DMS153 (cell line): ENCODE results near the gene MYBPC2.

Experiments used
- DNase-seq: peaks from one replicate; lab custom pipeline; 2025; lab: John Stamatoyannopoulos, UW

MYBPC2 gene

DNA sequence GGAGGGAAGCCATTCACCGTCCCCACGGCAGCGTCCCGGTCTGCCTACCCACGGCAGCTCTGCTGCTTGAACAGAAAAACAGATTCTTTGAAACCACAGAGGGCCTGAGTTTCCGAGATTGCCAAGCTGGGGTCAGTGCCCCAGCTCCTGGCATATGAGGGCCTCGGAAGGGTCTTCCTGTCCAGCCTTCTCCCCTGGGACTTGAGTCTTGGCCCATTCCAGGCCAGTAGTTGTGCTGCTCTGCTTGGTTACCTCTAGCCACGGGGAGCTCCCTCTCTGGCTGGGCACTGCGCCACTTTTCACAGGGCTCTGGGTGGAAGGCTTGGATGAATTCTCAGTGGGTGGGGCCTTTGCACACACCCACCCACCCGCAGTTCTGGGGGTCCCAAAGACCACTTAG is 22.6 kb upstream of the MYBPC2 start:
- DNase-seq: no peak

DNA sequence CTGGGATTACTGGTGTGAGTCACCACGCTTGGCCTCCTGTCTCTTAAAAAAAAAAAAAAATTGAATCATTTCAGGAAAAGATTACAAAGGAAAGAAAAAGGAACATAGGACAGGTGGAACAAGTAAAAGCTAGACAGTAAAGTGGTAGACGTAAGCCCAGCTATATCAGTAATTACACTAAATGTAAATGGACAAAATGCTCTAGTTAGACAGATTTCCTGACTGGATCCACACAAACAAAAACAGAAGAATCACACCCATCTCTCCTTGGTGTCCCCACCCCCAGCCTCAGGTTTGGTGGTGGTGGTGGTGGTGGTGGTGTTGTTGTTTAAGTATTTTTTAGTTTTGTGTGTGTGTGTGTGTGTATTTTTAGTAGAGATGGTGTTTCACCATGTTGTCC is 20.3 kb upstream of the MYBPC2 start:
- DNase-seq: no peak

DNA sequence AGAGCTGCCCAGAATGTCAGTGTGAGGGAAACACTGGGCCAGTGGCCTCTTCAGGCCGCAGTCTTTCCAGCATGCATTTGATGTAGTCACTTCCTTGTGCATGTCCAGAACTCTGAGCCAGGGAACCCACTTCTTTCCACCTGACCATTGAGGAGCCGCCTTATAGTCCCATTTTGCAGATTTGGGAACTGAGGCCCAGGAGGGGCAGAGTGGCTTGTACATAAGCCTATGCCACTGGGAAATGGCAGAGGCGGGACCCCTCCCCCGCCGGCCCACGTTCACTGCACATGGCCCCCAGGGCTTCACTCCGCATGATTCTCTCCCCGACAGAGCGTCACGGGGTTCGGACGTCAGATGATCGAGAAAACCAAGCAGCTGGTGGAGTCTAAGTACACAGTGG is 19.6 kb upstream of the MYBPC2 start:
- no peak for DNase-seq

DNA sequence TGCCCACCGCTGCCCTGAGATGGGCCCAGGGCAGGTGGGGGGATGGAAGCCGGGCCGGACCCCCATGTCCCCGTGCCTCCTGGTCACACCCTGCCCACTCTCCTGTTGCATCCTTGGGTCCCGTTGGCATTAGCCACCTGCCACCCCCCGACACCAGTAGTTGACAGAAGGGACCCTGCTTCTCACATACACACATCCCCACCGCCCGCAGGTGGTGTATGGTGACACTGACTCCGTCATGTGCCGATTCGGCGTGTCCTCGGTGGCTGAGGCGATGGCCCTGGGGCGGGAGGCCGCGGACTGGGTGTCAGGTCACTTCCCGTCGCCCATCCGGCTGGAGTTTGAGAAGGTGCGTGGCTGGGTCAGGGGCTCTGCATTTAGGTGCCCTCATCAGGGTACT is 19.2 kb upstream of the MYBPC2 start:
- no peak for DNase-seq

DNA sequence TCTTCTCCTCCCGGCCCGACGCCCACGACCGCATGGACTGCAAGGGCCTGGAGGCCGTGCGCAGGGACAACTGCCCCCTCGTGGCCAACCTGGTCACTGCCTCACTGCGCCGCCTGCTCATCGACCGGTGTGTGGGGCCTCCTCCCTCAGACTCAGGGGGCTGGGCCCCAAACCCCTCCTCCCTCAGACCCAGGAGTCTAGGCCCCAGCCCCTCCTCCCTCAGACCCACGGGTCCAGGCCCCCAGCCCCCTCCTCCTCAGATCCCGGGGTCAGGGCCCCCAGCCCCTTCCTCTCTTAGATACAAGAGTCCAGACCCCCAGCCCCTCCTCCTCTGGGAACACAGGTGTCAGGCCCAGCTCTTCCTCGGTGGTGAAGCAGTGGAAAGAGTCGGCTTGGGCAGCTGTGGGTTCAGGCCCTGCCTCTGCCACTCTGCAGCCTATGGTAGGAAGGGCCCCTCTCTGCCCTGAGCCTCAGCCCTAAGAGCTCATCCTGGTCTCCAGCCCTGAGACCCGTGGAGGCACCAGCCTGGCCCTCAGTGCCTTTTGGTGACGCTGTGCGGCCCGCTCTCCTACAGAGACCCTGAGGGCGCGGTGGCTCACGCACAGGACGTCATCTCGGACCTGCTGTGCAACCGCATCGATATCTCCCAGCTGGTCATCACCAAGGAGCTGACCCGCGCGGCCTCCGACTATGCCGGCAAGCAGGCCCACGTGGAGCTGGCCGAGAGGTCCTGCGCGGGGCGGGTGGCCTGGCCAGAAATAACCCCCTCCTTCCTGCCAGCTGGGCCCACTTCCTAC is 17.6 kb upstream of the MYBPC2 start:
- no peak for DNase-seq

DNA sequence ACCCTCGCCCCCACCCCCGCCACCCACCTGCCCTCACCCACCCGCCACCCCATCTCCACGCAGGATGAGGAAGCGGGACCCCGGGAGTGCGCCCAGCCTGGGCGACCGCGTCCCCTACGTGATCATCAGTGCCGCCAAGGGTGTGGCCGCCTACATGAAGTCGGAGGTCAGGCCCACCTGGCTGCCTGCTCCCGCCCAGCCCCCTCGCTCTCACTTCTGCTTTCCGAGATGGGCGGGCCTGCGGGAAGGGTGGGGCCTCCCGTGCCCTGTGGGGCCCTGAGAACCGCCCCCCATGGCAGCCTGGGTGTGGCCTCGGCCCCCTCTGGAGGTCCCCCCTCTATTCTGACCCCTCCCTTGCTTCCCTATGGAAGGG is 17.0 kb upstream of the MYBPC2 start:
- DNase-seq: no peak

DNA sequence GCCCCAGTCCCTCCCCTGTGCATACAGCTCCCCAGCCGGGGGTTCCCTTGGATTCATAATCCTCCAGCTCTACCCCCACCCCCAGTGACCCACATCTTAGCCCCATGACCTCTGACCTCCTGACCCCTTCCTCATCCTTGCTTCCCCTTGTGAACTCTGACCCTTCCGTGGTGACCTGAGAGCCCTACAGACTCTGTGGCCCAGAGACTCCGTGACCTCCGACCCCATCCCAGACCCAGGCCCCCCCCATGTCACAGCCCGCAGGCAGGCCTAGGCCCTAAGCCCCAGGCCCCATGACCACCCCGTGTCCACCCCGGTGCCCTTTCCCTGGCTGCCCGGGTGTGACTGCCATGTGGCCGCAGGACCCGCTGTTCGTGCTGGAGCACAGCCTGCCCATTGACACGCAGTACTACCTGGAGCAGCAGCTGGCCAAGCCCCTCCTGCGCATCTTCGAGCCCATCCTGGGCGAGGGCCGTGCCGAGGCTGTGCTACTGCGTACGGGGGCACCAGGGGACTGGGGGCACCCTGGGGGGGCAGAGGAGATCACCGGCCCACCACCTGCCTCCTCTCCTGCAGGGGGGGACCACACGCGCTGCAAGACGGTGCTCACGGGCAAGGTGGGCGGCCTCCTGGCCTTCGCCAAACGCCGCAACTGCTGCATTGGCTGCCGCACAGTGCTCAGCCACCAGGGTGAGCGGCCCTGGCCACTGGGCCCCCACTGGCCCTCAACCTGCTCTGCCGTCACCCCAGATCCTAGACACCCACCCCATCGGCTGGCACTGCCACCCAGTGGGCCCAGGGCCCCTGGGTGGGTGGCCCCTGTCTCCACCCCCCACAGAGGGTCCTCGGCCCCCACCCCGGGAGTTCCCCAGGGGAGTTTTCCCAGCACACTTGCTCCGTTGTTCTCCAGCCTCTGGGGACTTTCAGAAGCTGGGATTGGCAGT is 16.4 kb upstream of the MYBPC2 start:
- DNase-seq: no peak

DNA sequence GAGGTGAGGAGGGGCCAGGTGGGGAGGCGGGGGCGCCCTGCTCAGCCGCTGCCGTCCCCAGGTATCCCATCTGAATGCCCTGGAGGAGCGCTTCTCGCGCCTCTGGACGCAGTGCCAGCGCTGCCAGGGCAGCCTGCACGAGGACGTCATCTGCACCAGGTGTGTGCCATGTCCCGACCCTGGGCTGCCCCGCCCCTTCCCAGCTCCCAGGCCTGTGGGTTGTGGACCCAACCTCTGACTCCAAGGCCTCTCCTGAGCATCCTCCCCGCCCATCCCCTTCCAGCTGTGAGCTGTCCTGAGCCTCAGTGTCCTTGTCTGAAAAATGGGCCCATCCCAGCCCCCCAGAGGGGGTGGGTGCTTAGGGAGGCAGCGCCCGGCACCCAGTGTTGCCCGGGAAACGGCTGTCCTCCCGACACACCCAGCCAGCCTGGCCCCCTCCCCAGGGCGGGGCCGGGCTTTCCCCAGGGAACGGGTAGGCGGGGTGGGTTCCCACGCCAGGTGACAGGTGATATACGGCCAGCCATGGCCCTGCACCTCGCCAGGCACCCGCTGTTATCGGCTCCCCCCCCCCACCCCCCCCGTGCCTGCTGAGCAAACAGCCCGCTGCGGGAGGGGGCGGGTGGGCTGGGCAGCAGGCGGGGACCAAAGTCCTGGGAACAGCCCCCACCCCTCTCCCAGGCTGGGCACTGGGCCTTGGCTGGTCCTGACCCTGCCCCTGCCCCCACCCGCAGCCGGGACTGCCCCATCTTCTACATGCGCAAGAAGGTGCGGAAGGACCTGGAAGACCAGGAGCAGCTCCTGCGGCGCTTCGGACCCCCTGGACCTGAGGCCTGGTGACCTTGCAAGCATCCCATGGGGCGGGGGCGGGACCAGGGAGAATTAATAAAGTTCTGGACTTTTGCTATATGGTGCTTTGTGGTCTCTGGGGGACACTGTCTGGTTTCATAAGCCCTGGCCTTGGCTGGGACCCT is 15.3 kb upstream of the MYBPC2 start:
- no peak for DNase-seq

DNA sequence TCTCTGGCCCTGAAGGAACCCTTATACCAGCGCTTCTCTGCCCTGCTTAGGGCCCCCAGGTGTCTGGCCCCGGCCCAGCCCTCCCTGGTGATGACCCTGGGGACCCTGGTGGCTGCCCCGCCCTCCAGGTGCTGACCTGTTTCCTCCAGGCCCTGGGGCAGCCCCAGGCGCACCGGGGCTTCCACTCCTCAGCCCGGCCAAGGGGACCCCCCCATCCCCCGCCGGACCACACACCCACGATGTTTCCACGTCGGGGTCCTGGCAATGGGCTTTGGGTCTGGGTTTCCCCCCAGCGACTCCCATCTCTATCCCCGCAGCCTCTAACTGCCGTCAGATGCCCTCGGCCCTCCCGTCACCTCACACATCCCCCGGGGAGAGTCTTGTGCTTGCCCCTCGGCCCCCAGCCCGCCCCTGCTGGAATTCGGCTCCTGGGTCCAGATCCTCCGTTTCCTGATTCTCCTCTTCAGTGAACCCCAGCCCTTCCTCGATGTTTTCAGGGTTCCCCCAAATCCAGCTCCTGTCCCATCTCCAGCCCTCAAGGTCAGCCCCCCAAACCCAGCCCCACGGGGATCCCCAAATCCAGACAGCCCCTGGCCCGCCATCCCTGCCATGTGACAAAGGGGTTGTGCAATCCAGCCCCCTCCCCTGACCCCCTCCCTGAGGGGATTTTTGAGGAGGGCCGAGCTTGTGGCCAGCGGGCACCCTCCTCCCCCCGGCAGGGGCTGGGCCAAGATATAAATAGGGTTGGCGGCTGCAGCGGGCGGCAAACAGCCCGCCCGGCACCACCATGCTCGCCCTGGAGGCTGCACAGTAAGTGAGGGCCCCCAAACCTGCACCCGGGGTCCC is 14.3 kb upstream of the MYBPC2 start, which contains the start of gene SPIB:
Gene SPIB, plus strand, starts transcription at position 763 of the 846 bp plus-strand sequence. Its CDS starts 25 bp downstream, at position 788.
- DNase-seq: no peak

DNA sequence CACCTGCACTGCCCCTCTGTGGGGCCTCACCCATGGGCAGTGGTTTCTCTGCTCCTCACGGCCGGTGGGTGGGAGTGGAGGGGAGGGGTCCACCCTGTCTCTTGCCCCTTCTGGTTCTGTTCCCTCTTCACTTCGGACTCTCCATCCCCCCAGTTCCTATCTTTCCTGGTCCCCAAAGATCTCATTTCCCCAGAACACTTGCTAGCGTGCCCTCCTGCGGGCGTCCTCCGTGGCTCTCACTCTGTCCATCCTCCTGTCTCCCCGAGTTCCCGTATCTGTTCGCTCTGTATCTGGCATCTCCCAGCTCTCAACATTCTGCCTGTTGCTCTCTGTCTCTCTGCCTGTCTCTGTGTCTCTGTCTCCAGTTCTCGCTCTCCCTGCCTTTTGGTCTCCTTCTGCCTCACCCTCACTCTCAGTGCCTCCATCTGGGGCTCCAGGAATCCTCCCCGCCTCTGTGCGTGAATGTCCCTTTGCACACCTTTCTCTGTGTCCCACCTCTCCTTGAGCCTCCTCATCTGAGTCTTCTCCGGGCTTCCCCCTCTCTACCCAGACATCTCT is 13.6 kb upstream of the MYBPC2 start:
- no peak for DNase-seq

DNA sequence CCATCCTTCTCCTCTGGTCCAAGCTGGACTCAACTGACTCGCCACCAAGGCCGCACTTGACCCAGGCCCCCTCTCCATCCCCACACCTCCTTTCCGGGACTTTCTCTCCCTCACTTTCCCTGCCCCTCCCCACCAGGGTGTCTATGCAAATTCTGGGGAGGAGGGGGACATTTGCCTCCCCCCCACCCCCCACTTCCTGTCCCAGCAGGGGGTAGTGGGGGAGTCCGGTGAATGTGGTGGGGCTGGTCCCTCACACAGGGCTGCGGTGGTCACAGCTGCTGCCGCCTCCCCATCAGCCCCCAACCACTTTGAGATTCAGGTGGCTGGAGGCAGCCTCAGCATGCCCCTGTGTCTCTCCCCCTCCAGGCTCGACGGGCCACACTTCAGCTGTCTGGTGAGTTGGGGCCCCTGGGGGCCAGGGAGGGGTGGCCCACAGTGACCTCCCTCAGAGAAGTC is 13.1 kb upstream of the MYBPC2 start:
- DNase-seq: no peak

DNA sequence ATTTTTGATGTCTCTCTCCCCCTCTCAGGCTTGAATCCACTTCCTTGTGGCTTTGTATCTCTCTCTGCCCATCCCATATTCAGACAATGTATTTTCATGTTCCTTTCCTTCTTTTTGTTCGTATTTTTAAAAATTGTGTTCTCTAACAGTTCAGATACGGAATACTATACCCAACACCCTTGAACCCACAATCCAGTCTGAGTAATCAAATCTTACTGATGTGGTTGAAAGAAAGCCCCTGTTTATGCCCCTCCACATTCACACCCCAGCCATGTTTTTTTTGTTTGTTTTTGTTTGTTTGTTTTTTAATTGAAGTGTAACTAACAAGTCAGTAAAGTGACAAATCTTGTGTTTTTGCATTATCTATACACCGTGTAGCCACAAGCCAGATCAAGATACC is 12.6 kb upstream of the MYBPC2 start:
- DNase-seq: no peak

DNA sequence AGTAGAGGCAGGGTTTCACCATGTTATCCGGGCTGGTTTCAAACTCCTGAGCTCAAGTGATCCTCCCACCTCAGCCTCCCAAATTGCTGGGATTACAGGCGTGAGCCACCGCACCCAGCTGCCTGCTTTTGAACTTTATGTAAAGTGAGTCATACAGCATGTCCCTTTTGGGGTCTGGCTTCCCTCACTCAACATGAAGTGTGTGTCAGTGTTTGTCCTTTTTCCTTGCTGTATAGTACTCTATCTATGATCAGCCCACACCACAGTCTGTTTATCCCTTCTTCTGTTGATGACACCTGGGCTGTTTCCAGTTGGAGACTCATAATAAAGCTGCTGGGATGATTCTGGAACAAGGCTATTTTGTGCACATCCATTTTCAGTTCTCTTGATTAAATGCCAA is 11.9 kb upstream of the MYBPC2 start:
- no peak for DNase-seq

DNA sequence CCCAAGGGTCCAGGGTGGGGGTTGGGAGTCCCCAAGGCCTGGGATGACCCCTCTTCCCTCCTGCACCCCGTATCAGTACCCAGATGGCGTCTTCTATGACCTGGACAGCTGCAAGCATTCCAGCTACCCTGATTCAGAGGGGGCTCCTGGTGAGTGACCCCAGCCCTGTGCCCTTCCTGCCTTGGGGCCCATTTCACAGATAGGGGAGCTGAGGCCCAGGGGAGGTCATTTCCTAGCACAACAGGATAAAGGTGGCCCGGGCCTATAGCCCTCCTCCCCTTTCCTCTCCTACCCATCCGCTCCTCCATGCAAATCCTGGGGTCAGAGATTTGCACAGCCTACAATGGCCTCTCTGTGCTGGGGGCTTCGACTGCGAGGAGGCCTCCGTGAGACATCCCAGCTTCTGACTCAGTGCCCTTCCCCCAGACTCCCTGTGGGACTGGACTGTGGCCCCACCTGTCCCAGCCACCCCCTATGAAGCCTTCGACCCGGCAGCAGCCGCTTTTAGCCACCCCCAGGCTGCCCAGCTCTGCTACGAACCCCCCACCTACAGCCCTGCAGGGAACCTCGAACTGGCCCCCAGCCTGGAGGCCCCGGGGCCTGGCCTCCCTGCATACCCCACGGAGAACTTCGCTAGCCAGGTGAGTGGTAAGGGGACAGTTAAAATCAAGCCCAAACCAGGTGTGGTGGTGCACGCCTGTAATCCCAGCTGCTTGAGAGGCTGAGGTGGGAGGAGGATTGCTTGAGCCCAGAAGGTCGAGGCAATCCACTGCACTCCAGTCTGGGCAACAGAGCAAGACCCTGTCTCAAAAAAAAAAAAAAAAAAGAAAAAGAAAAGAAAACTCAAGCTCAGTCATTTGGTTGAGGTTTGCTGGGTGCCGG is 10.1 kb upstream of the MYBPC2 start:
- no peak for DNase-seq

DNA sequence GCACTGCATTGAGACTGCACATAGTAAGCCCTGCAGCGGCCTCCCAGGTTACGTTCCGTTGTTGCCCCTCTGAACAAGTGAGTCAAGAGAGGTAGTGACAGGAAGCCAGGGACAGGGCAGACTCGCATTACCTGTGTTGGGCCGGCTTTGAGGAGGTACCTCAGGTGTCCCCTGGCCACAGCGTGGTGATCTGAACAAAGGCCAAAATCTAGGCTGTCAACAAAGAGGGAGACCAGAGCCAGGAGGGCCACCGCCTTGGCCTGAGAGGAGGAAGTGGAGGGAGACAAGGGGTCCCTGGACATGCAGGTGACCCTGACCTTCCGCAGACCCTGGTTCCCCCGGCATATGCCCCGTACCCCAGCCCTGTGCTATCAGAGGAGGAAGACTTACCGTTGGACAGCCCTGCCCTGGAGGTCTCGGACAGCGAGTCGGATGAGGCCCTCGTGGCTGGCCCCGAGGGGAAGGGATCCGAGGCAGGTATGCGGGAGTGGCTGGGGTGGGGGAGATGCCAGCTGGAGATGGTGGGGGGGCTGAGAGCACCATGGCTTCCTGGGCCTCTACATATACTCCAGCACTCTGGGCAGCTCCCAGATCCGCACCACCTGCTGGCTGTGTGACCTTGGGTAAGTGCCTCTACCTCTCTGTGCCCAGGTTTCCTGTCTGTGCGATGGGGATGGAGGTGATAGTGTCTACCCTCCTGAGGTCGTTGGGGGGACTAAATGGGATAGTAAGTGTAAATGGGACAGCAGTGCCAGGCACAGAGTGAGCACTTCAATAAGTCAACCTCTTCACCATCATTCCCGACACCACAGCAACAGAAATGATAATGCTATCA is 9.2 kb upstream of the MYBPC2 start:
- no peak for DNase-seq

DNA sequence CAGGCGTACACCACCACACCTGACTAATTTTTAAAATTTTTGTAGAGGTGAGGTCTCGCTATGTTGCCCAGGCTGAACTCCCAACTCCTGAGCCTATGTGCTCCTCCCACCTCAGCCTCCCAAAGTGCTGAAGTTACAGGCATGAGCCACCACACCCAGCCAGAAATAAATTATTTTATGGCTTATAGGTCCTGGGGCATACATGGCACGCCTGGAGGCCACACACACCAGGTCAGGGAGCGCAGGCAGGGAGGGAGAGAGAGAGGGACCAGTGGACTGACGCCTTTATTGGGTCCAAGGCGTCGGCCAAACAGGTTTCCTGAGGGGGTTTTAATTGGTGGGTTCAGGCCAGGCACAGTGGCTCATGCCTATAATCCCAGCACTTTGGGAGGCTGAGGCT is 7.1 kb upstream of the MYBPC2 start:
- no peak for DNase-seq

DNA sequence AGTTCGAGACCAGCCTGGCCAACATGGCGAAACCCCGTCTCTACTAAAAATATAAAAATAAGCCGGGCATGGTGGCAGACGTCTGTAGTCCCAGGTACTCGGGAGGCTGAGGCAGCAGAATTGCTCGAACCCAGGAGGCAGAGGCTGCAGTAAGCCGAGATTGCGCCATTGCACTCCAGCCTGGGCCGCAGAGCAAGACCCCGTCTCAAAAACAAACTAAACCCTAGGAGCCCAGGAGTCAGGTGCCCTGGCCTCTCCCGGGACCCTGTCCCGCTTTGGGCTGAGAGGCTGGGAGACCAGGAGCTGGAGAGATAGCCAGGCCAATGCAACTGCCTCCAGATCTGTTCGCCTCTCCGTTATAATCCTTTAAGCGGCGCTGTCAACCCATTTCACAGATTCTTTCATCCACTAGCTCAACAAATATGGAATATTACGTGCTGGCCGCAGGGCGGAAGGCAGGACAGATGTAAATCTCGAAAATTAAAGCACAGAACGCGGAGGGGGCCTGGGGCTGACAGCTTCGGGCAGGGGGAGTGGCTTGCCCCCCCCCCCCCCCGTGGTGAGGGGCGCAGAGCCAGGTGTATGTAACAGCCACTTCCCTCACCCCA is 5.3 kb upstream of the MYBPC2 start:
- no peak for DNase-seq

DNA sequence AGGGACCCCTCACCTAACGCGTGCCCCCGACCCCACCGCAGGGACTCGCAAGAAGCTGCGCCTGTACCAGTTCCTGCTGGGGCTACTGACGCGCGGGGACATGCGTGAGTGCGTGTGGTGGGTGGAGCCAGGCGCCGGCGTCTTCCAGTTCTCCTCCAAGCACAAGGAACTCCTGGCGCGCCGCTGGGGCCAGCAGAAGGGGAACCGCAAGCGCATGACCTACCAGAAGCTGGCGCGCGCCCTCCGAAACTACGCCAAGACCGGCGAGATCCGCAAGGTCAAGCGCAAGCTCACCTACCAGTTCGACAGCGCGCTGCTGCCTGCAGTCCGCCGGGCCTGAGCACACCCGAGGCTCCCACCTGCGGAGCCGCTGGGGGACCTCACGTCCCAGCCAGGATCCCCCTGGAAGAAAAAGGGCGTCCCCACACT is 4.7 kb upstream of the MYBPC2 start:
- DNase-seq: no peak
